Right kidney (tissue), 1 donor: ENCODE data around the gene DDX31.

Experiments
- DNase-seq: peaks from one replicate; pipeline ENCODE4 v3.0.0-alpha.2; 2016

DDX31 gene

GRCh38 chr9:132595319-132595718 lies 74.5 kb downstream of the DDX31 start:
- no peak for DNase-seq

- DNase-seq: no peak
These were observed 75.4 kb downstream of the DDX31 start for GRCh38 chr9:132594412-132594811.

GRCh38 chr9:132592451-132592850 lies 77.3 kb downstream of the DDX31 start:
- DNase-seq: no peak

- no peak for DNase-seq
These were observed 78.0 kb downstream of the DDX31 start for GRCh38 chr9:132591751-132592314.

- no peak for DNase-seq
These were observed 78.5 kb downstream of the DDX31 start for GRCh38 chr9:132591244-132591643.

- peak; percentile 45 for DNase-seq
These were observed 79.2 kb downstream of the DDX31 start for GRCh38 chr9:132590318-132591182.

- no peak for DNase-seq
These were observed 79.8 kb downstream of the DDX31 start for GRCh38 chr9:132590037-132590317.

- peak; percentile 10 for DNase-seq
These were observed 80.4 kb downstream of the DDX31 start for GRCh38 chr9:132589148-132590036.

GRCh38 chr9:132588501-132589147 lies 81.2 kb downstream of the DDX31 start:
- DNase-seq: peak; percentile 20

GRCh38 chr9:132588098-132588497 lies 81.7 kb downstream of the DDX31 start:
- peak; percentile 12 for DNase-seq

- peak; percentile 18 for DNase-seq
These were observed 82.2 kb downstream of the DDX31 start for GRCh38 chr9:132587592-132587955.

- peak; percentile 69 for DNase-seq
These were observed 82.8 kb downstream of the DDX31 start for GRCh38 chr9:132586830-132587591.

GRCh38 chr9:132585954-132586829 lies 83.6 kb downstream of the DDX31 start:
- DNase-seq: peak; percentile 63

GRCh38 chr9:132584601-132585560 lies 84.9 kb downstream of the DDX31 start:
- DNase-seq: peak; percentile 29

- no peak for DNase-seq
These were observed 86.0 kb downstream of the DDX31 start for GRCh38 chr9:132583584-132584304.

GRCh38 chr9:132582786-132583583 lies 86.8 kb downstream of the DDX31 start:
- DNase-seq: peak; percentile 20

- DNase-seq: no peak
These were observed 87.5 kb downstream of the DDX31 start, which contains the start of gene BARHL1 for GRCh38 chr9:132582276-132582785. Gene BARHL1 (plus strand): TSS chr9:132582606. CDS start chr9:132582798, 192 bp downstream.

GRCh38 chr9:132579427-132579798 lies 90.4 kb downstream of the DDX31 start:
- DNase-seq: no peak
